Thoracic aorta (tissue), 2 donors: ENCODE results near the gene POLR2L. TPM values are rescaled to one million over a fixed set of nuclear protein-coding genes. Genes with fewer than 3 reads are reported as not detected.

Experiments used
- ATAC-seq: fragments of 150-250 bp; one replicate; pipeline ENCODE4 v1.8.0; 2017; ENCODE audit warnings: low read depth; ENCODE audit not compliant: insufficient number of reproducible peaks, low FRiP score
- DNase-seq: peaks from one replicate; pipeline ENCODE4 v3.0.0-alpha.2; 2020; ENCODE audit warnings: low spot score
- H3K27ac ChIP-seq, 2 donors: fragments of 200-600 bp; sonication (generic); 1 replicate in 1 of 2; 2 replicates in 1 of 2; pipeline ENCODE4 v1.5.1; 2016; ENCODE audit warnings: mild to moderate bottlenecking in 2 of 2, moderate library complexity in 2 of 2
- H3K27me3 ChIP-seq: fragments of 200-600 bp; sonication (generic); replicated peaks from 2 replicates; pipeline ENCODE4 v1.6.0; 2016; ENCODE audit warnings: mild to moderate bottlenecking; ENCODE audit not compliant: insufficient read depth
- H3K36me3 ChIP-seq: fragments of 200-600 bp; sonication (generic); one replicate; pipeline ENCODE4 v1.5.1; 2016
- H3K4me1 ChIP-seq, 2 donors: fragments of 200-600 bp; sonication (generic); 1 replicate in 1 of 2; 2 replicates in 1 of 2; pipeline versions ENCODE4 v1.5.1 to v1.6.0; 2016; ENCODE audit warnings: low read depth in 2 of 2, mild to moderate bottlenecking in 1 of 2; ENCODE audit not compliant: control insufficient read depth in 1 of 2
- H3K4me3 ChIP-seq: fragments of 200-600 bp; sonication (generic); 2 replicates; pipeline ENCODE4 v1.5.1; 2016; ENCODE audit warnings: mild to moderate bottlenecking
- H3K9me3 ChIP-seq: fragments of 200-600 bp; sonication (generic); 2 replicates; pipeline ENCODE4 v1.5.1; 2016
- total RNA-seq, 2 donors: library from RNA; depleted of rRNA; stranded (reverse); fragments of >200 nt; gene quantifications; one replicate each; pipeline versions ENCODE4 v1.1.0 to v1.2.3, GENCODE V29; 2016
- TF ChIP-seq, protein P1 (sequence below): fragments of 200-600 bp; sonication (generic); IDR thresholded peaks from one replicate; pipeline ENCODE4 v1.5.1; 2019; ENCODE audit warnings: antibody characterized with exemption

Gene POLR2L
- total RNA-seq, 2 donors from 2014 or later: 20.8 to 63.0 TPM

DNA sequence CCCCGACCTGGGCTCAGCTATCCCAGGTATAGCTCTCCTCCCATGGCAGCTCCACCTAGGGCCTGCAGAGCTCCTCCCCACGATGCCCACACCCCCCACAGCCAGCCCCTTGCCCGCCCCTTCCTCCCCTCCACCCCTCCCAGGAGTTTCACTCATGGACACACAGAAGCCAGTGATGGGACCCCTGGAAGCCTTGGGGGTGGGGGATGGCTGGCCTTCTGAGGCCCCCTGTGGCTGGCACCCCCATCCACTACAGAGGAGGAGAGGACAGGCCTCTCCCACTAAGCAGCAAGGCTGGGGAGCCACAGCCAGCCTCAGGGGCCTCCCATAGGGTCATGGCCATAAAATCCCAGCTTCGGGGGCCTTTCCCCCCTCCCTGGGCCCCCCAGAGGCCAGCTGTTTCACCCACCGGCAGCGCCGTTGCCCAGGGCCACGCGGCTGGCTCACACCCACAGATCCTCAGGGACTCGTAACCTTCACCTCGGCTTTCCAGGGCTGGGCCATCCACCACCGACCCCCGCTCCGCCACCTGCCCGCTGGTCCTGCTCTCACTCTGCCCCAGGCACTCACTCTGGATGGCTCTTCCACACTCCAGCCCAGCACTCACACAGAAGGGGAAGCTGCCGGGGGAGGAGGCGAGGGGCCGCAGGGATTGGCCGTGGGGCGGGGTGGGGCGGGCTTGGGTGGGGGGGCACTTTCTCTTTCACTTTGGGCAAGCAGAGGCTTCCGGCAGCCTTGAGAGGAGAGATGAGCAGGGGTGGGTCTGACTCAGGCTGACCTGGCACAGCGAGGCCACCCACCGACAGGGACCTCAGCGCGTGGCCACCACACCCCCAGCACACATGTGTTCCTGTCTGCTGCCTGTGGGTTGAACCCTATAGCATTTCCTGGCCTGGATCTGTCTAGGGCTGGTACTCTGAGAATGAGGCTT is 46.4 kb downstream of the POLR2L start:
- no peaks in the 10 kb centered on the region for H3K27me3 ChIP-seq
- TF ChIP-seq, protein P1, sequence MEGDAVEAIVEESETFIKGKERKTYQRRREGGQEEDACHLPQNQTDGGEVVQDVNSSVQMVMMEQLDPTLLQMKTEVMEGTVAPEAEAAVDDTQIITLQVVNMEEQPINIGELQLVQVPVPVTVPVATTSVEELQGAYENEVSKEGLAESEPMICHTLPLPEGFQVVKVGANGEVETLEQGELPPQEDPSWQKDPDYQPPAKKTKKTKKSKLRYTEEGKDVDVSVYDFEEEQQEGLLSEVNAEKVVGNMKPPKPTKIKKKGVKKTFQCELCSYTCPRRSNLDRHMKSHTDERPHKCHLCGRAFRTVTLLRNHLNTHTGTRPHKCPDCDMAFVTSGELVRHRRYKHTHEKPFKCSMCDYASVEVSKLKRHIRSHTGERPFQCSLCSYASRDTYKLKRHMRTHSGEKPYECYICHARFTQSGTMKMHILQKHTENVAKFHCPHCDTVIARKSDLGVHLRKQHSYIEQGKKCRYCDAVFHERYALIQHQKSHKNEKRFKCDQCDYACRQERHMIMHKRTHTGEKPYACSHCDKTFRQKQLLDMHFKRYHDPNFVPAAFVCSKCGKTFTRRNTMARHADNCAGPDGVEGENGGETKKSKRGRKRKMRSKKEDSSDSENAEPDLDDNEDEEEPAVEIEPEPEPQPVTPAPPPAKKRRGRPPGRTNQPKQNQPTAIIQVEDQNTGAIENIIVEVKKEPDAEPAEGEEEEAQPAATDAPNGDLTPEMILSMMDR: no peak
- H3K36me3 ChIP-seq: peaks cover 5% of the 10 kb centered on the region
- H3K27ac ChIP-seq: peak overlapping the region; percentile 69 to 79
- ATAC-seq (no peak), DNase-seq (peak; percentile 43)
- H3K9me3 ChIP-seq: no peaks in the 10 kb centered on the region
- H3K4me1 ChIP-seq: peaks cover 10 to 27% of the 10 kb centered on the region in 2 donors
- H3K4me3 ChIP-seq: peak overlapping the region; percentile 86

DNA sequence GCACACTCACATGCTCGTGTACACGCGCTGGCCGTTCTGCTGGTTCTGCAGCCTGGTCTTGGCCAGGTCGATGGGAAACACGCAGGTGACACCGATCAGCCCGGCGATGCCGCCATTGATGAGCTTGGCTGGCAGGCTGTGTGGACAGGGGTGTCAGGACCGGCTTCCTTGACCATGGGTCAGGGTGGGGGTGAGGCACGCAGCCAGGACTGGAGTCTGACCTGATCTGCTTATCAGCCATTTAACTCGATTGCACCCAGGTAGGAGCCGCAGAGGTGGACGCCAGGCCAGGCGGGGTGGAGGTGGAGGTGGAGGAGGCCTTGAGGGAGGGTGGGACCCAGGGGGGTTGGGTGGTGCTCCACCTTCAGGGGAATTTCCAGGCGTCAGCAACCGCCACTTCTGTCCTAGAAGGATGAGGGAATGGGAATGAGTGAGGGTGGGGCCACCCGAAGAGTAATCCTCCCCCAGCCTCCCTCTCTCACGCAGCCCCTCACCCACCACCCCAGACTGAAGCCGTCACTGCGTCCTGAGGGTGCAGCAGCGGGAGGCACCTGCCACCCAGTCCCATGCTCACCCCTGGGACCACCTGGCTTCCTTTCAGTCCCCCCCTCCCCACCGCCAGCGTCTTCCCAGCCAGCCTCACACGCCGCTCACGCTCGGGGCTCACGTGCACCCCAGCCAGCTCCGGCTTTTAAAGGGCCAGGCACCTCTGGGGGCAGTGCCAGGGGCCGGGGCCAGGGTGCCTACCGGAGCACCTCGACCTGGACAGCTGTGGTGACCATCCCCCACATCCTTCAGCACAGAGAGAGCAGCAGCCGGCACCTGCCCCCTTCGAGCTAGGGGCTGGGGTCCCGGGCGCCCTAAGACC is 47.3 kb downstream of the POLR2L start:
- H3K36me3 ChIP-seq: no peaks in the 10 kb centered on the region
- no peaks in the 10 kb centered on the region for H3K27me3 ChIP-seq
- ATAC-seq (no peak), DNase-seq (no peak)
- H3K9me3 ChIP-seq: no peaks in the 10 kb centered on the region
- H3K27ac ChIP-seq: no peak overlapping the region
- peak overlapping the region; percentile 86 for H3K4me3 ChIP-seq
- H3K4me1 ChIP-seq: peaks cover 10 to 27% of the 10 kb centered on the region in 2 donors
- TF ChIP-seq, protein P1: no peak

DNA sequence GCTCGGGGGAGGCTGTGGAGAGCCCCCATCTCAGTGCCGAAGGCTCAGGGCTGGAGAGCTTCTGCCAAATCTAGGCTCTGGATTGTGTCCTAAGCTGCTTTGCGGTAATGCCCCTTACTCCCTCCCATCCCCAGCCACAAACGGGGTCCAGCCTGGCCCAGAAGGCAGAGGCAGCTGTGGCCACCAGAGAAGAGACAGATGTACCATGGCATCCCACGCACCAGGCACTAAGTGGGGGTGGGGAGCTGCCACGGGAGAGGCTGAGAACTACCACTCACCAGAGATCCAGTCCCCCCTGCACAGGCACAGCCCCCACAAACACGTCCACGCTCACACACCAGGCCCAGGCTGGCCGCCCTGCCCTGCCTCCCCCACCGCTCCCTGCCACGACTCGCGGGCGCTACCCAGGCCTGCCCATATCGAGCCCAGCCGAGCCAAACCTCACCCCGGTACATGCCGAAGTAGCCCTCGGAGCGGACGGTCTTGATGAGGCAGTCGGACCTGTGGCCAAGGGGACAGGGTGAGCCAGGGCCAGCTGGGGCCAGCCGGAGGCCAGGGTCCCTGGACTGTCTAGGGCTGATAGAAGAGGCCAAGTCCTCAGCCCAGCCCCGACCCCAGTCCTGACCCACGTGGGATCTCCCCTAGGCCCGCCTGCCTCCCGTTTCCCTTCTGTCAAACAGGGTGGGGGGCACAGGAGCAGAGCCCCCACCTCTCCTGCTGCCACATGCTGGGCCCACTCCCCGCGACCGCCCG is 48.1 kb downstream of the POLR2L start:
- H3K4me3 ChIP-seq: no peak overlapping the region

DNA sequence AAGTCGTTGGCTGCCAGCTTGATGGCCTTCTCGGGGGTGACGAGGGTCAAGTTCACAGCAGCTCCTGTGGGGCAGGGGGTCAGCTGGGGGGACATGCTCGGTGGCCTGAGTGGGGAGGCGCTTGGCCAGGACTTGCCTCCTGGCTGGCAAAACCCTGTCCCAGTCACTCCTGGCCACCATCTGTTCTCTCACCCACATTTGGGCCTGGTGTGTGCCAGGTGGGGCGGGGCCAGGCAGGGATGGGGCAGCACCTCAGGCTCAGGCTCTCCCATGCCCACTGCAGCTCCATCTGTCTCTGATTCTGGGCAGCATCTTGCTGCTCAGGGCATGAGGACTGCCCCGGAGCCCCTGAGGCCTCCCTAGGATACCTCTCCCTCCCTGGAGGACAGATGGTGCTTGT is 48.8 kb downstream of the POLR2L start:
- peaks cover 10 to 27% of the 10 kb centered on the region in 2 donors for H3K4me1 ChIP-seq
- no peak overlapping the region for H3K4me3 ChIP-seq
- no peaks in the 10 kb centered on the region for H3K36me3 ChIP-seq
- ATAC-seq (no peak), DNase-seq (no peak)
- peaks cover 8% of the 10 kb centered on the region for H3K27me3 ChIP-seq
- H3K27ac ChIP-seq: no peak overlapping the region
- H3K9me3 ChIP-seq: no peaks in the 10 kb centered on the region
- TF ChIP-seq, protein P1: no peak

More for the DNA sequence above, 48.1 kb downstream of the POLR2L start:
- no peaks in the 10 kb centered on the region for H3K36me3 ChIP-seq
- no peak overlapping the region for H3K27ac ChIP-seq
- peaks cover 2% of the 10 kb centered on the region for H3K27me3 ChIP-seq
- TF ChIP-seq, protein P1: no peak
- H3K9me3 ChIP-seq: no peaks in the 10 kb centered on the region
- ATAC-seq (no peak), DNase-seq (no peak)
- peaks cover 10 to 27% of the 10 kb centered on the region in 2 donors for H3K4me1 ChIP-seq
